ENCODE data around the gene SLC14A1. TPM values are rescaled to one million over a fixed set of nuclear protein-coding genes. Genes with fewer than 3 reads are reported as not detected.

SLC14A1 gene
- total RNA-seq, 2 donors from 2014 or later: 3.6 to 12.5 TPM

GRCh38 chr18:45738660-45739059 is 14.7 kb downstream of the SLC14A1 start:
- H3K4me1 ChIP-seq: no peaks in the 10 kb centered on the region
- intact Hi-C loops (cut with DNase I): no loop called here
- no peaks in the 10 kb centered on the region for H3K9me3 ChIP-seq
- DNase-seq: no peak
- ATAC-seq: no peak
- H3K4me3 ChIP-seq: no peak overlapping the region
- no peaks in the 10 kb centered on the region for H3K36me3 ChIP-seq (replicated peaks in 1 of 2; ENCODE audit: insufficient read depth in 1 of 2, low read depth in 2 of 2)
- H3K27ac ChIP-seq: no peak overlapping the region
- no peak for TF ChIP-seq POLR2A (IDR thresholded peaks at IDR 0.05)
- TF ChIP-seq CTCF (IDR thresholded peaks at IDR 0.05): no peak
- no peaks in the 10 kb centered on the region for H3K27me3 ChIP-seq

- Histone ChIP-seq H3K4me3 (no peak overlapping the region), H3K9me3 (no peaks in the 10 kb centered on the region), H3K36me3 (replicated peaks in 1 of 2; ENCODE audit: insufficient read depth in 1 of 2, low read depth in 2 of 2) (no peaks in the 10 kb centered on the region), H3K4me1 (no peaks in the 10 kb centered on the region), H3K27me3 (no peaks in the 10 kb centered on the region), H3K27ac (no peak overlapping the region)
- intact Hi-C loops (cut with DNase I): no loop called here
- DNase-seq: no peak
- no peak for ATAC-seq
- TF ChIP-seq CTCF (IDR thresholded peaks at IDR 0.05) (no peak), POLR2A (IDR thresholded peaks at IDR 0.05) (no peak)
- 81 to 92% methylated on average over 3 of the region's 3 CpGs for WGBS, 2 donors
These were observed 15.3 kb downstream of the SLC14A1 start for GRCh38 chr18:45739268-45739667.

- Histone ChIP-seq H3K36me3 (replicated peaks in 1 of 2; ENCODE audit: insufficient read depth in 1 of 2, low read depth in 2 of 2) (no peaks in the 10 kb centered on the region), H3K4me3 (no peak overlapping the region), H3K4me1 (peaks cover 2% of the 10 kb centered on the region), H3K27ac (no peak overlapping the region), H3K9me3 (no peaks in the 10 kb centered on the region), H3K27me3 (no peaks in the 10 kb centered on the region)
- TF ChIP-seq POLR2A (IDR thresholded peaks at IDR 0.05): no peak
- no peak for TF ChIP-seq CTCF (IDR thresholded peaks at IDR 0.05)
- DNase-seq (no peak), ATAC-seq (no peak)
- 38 to 69% methylated on average over 3 of the region's 3 CpGs for WGBS, 2 donors
- intact Hi-C loops (cut with DNase I): no loop called here
These were observed 15.9 kb downstream of the SLC14A1 start for GRCh38 chr18:45739848-45740247.

GRCh38 chr18:45741056-45741455 is 17.1 kb downstream of the SLC14A1 start:
- 84 to 89% methylated on average over 3 of the region's 3 CpGs for WGBS, 2 donors

More at GRCh38 chr18:45741056-45741455, 17.1 kb downstream of the SLC14A1 start:
- Histone ChIP-seq H3K27ac (no peak overlapping the region), H3K9me3 (no peaks in the 10 kb centered on the region), H3K27me3 (no peaks in the 10 kb centered on the region), H3K36me3 (replicated peaks in 1 of 2; ENCODE audit: insufficient read depth in 1 of 2, low read depth in 2 of 2) (no peaks in the 10 kb centered on the region), H3K4me3 (no peak overlapping the region), H3K4me1 (peaks cover 14% of the 10 kb centered on the region)
- DNase-seq (no peak), ATAC-seq (no peak)
- no peak for TF ChIP-seq POLR2A (IDR thresholded peaks at IDR 0.05)
- TF ChIP-seq CTCF (IDR thresholded peaks at IDR 0.05): no peak
- intact Hi-C loops (cut with DNase I): no loop called here
